Activated CD4-positive, CD25-positive, alpha-beta regulatory T cell treated with anti-CD3 and anti-CD28 coated beads, Interleukin-2, amount 50 U/mL, for 72 hours (primary cell): ENCODE data around the gene RIPOR3.
"Not testable (repeated sequence)": the region's sequence is repeated elsewhere in the genome, so short reads cannot be mapped to it uniquely, and the experiment has no call there.

Experiments
- DNase-seq: peaks from one replicate; pipeline ENCODE4 v3.0.0; 2021

The RIPOR3 gene

GRCh38 chr20:50701041-50701963, 10.0 kb upstream of the RIPOR3 start:
- no peak for DNase-seq

- no peak for DNase-seq
These were observed 8.3 kb upstream of the RIPOR3 start for GRCh38 chr20:50699688-50700087.

GRCh38 chr20:50698255-50698654, 6.9 kb upstream of the RIPOR3 start:
- DNase-seq: not testable (repeated sequence)

- no peak for DNase-seq
These were observed 4.0 kb upstream of the RIPOR3 start for GRCh38 chr20:50695135-50695872.

GRCh38 chr20:50694379-50695134, 3.2 kb upstream of the RIPOR3 start:
- no peak for DNase-seq

DNA sequence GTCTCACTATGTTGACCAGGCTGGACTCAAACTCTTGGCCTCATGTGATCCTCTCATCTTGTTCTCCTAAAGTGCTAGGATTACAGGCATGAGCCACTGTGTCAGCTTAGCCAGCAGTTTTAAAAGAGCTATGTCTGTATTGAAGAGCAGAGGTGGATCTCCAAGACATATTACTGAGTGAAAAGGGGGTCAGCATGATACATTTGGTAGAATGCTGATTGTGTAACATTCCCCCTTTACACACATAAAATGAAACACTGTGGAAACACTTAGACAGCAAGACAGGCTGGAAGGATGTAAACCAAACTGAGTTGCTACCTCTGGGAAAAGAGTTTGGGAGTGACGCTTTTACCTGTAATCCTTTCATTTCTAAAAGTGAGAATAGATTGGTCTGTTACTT, 1.7 kb upstream of the RIPOR3 start:
- no peak for DNase-seq

- DNase-seq: no peak
These were observed 1.2 kb upstream of the RIPOR3 start for GRCh38 chr20:50692552-50692933.

GRCh38 chr20:50691573-50692551, 520 bp upstream of the RIPOR3 start:
- DNase-seq: no peak

DNA sequence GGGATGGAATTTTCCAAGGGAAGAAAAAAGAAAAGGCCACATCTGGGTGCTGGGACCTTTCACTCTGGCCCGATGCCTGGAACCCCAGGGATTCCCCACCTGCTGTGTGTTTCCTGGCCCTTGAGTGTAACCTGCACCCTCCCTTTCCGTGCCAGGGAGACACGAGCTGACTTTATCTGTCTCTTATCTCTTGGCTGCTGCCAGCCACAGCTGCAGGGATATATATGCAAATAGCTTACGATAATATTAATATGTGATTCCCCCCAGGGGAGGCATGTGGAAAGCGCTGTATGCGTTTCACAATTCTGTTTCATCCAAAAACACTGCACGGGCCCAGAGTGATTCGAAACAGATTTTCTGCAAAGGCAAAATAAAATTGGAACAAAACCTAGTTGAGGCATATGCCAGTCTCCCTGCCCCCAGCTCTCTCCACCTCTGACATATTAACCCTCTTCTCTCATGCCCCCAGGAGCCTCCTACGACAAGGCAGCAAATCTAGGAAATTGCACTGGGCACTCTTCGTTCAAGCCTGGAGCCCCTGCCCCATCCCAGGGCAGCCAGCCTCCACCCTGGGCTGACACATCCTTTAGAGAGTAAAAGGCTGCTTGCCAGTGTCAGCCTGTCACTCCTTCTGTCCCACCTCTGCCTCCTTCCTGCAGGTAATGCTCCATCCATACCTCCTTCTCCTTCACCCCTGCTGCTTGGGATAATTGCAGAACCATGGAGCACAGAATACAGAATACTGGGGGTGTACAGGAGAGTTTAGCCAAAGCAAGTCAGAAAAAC, 1.3 kb downstream of the RIPOR3 start:
- DNase-seq: no peak

DNA sequence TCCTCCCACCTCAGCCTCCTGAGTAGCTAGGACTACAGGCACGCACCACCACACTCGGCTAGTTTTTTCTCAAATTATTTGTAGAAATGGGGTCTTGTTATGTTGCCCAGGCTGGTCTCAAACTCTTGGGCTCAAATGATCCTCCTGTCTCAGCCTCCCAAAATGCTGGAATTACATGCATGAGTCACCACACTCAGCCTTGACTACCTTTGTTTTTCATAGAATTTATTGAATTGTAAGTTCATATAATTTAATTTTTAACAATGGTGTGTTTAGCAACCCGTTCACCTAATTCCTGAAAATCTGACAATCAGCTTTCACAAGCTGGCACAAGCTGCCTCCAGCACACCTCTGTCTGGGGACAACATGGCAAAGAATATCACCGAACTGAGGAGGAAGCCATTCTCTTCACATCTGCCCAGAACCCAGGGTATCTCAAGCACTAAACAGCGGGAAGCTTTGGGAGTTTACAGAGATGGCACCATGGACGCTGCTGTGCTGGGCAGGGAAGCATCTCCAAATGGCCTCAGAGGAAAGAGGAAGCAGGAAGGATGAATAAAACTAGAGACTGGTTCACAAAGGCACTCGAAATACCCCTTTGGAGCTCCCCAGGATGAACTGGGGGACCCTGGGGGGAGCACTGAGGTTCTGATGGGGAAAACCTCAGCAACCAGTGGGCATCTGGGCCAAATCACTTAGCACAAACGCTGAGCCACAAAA, 2.9 kb downstream of the RIPOR3 start:
- no peak for DNase-seq

- DNase-seq: no peak
These were observed 4.5 kb downstream of the RIPOR3 start for GRCh38 chr20:50686821-50687220.

DNA sequence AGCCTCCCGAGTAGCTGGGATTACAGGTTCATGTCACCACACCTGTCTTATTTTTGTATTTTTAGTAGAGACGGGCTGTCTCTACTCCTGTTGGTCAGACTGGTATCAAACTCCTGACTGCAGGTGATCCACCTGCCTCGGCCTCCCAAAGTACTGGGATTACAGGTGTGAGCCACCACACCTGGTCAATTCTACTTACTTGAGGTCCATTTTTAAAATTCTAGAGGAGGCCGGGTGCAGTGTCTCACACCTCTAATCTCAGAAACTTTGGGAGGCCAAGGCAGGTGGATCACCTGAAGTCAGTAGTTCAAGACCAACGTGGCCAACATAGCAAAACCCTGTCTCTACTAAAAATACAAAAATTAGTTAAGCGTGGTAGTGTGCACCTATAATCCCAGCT, 7.8 kb downstream of the RIPOR3 start:
- DNase-seq: no peak

GRCh38 chr20:50682947-50683530, 8.3 kb downstream of the RIPOR3 start:
- no peak for DNase-seq

GRCh38 chr20:50682065-50682464, 9.3 kb downstream of the RIPOR3 start:
- DNase-seq: no peak

- no peak for DNase-seq
These were observed 9.8 kb downstream of the RIPOR3 start for GRCh38 chr20:50681359-50682064.

DNA sequence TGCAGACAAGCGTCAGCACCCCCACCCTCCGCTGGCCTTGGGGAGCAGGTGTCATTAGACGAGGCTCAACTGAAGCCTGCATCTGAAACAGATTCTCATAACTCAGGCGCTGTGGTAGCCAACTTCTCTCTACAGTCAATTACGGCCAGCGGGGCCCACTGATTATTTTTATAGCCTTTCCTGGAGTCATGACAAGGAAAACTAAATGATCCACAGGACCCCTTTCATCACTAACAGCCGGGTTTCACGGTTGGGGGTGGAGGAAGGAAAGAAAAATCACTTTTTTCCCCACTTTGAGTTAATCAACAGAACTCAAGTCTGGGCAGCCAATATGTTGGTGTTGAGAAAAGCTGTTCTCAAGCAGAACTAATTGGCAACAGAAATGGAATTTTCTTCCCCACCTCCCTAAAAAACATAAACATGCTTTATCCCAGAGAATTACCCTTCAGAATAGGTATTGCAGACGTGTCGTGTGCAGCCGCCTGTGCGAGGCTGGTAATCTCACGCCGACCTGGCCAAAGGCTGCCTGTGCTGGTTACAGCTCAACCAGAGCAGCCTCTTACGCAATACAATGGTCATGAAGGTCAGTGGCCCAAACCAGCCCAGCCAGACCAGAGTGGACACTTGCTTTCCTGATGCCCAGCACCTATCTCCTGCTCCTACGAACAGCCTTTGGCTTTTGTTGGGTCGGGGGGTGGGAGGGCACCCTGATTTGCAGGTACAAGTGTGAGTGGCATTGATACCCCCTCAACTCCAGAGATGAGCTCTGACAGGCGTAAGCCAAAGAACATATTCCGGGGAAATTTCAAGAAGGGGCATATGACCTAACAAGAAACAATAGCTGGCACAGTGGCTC, 11.0 kb downstream of the RIPOR3 start:
- DNase-seq: no peak

- no peak for DNase-seq
These were observed 11.6 kb downstream of the RIPOR3 start for GRCh38 chr20:50679753-50680104.

DNA sequence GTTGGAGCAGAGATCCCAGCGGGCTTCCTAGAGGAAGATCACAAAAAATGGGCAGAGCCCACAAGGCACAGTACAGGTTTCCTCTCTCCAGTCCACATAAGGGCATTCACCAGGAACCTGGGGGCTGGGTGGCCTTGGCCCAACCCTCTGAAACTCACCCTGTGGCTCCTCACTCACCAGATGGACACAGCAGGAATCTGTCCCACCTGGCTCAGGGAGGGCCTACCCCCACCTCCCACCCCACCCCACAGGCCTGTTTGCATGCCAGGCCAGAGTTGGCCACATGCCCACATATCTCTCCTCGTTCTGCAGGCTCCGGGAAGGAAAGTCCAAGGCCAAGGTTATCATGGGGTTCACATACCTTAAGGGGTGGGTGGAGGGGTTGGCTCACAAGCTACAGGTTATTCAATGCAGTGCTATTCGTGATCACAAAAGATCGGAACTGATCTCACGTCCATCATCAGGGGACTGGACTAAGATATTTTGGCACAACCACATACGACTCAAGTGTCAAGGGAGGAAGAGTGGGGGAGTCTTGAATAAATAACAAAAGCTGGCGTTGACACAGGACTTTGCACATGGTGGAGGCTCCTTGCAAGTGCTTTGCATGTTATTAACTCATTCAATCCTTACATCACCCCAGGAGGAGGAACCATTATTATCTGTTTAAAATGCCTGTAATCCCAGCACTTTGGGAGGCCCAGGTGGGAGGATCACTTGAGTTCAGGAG, 13.0 kb downstream of the RIPOR3 start:
- DNase-seq: no peak
